ENCODE measurements around the gene COBLL1. TPM values are rescaled to one million over a fixed set of nuclear protein-coding genes. Genes with fewer than 3 reads are reported as not detected.

Gene COBLL1
- total RNA-seq, 1 donor from 2014 or later: 18.6 TPM

DNA sequence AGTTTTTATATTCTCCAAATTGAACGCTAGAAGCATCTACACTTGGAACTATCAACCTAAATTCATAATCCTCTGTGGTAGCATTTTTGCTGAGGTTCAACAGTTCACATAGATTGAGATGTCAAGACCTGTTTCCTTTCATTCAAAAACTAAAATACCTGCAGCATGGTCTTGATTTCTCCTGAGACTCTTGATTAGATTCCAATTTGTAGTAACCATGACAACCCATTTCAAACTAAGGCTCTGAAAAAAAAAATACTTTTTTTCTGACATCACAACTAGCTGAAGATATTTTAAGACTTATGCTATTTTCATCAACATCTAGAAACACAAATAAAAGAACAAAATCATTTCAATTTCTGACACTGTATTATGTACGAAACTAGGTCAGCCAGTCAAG, 29.8 kb downstream of the COBLL1 start:
- H3K4me3 Mint-ChIP-seq (ENCODE audit: unreplicated experiment): no peak overlapping the region
- no peaks in the 10 kb centered on the region for H3K36me3 ChIP-seq (ENCODE audit: insufficient read depth, low read length)
- H3K27ac Mint-ChIP-seq (ENCODE audit: unreplicated experiment): no peak overlapping the region
- peak; percentile 47 for FAIRE-seq
- H3K79me2 ChIP-seq (ENCODE audit: insufficient read depth, low read length): no peaks in the 10 kb centered on the region
- H3K9me3 ChIP-seq (ENCODE audit: insufficient read depth, low read depth, low read length): no peaks in the 10 kb centered on the region
- no peak overlapping the region for H2AFZ ChIP-seq (ENCODE audit: low read depth, low read length)
- H3K4me1 Mint-ChIP-seq (ENCODE audit: low read depth, unreplicated experiment): peaks cover 13% of the 10 kb centered on the region
- H3K27ac ChIP-seq (ENCODE audit: low read depth, low read length): no peak overlapping the region
- H3K9me3 Mint-ChIP-seq (ENCODE audit: unreplicated experiment): no peaks in the 10 kb centered on the region
- no peak overlapping the region for H3K9ac ChIP-seq (ENCODE audit: low read length)
- H3K4me1 ChIP-seq (ENCODE audit: insufficient read depth, low read length): no peaks in the 10 kb centered on the region
- H3K4me2 ChIP-seq (ENCODE audit: low read length): no peak overlapping the region
- no peaks in the 10 kb centered on the region for H3K27me3 Mint-ChIP-seq (ENCODE audit: low read depth, unreplicated experiment)
- H3K36me3 Mint-ChIP-seq (ENCODE audit: low read depth, unreplicated experiment): no peaks in the 10 kb centered on the region
- no peak overlapping the region for H3K4me3 ChIP-seq (ENCODE audit: insufficient read depth, low read depth, low read length)
- H4K20me1 ChIP-seq (ENCODE audit: insufficient read depth, low read length): no peaks in the 10 kb centered on the region
- TF ChIP-seq EZH2 (IDR thresholded peaks at IDR 0.05; ENCODE audit: insufficient read depth, low read length): no peak
- TF ChIP-seq, protein P1, sequence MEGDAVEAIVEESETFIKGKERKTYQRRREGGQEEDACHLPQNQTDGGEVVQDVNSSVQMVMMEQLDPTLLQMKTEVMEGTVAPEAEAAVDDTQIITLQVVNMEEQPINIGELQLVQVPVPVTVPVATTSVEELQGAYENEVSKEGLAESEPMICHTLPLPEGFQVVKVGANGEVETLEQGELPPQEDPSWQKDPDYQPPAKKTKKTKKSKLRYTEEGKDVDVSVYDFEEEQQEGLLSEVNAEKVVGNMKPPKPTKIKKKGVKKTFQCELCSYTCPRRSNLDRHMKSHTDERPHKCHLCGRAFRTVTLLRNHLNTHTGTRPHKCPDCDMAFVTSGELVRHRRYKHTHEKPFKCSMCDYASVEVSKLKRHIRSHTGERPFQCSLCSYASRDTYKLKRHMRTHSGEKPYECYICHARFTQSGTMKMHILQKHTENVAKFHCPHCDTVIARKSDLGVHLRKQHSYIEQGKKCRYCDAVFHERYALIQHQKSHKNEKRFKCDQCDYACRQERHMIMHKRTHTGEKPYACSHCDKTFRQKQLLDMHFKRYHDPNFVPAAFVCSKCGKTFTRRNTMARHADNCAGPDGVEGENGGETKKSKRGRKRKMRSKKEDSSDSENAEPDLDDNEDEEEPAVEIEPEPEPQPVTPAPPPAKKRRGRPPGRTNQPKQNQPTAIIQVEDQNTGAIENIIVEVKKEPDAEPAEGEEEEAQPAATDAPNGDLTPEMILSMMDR (IDR thresholded peaks at IDR 0.05; ENCODE audit: insufficient read depth, low read depth, low read length): no peak
- no peak for DNase-seq (ENCODE audit: low read depth)
- no peaks in the 10 kb centered on the region for H3K27me3 ChIP-seq (ENCODE audit: insufficient read depth, low read length)

DNA sequence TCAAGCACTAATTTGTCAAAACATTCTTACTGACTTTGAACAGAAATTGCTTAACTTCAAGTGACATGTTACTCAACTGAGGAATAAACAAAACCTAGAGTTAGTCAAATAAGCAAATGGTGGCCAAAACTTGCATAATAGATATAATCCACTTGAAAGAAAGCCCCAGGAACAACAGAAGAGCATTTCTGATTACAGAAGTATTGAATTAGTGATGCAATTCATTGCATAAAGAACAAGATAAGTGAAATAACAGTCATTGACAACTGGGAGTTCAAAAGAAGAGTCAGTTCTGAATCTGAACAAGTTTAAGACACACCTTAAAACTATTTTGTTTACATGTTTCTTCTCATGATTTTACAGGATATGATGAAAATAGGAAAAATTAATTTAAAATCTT, 30.8 kb downstream of the COBLL1 start:
- Histone ChIP-seq H3K27ac (ENCODE audit: low read depth, low read length) (no peak overlapping the region), H3K27me3 (ENCODE audit: insufficient read depth, low read length) (no peaks in the 10 kb centered on the region), H4K20me1 (ENCODE audit: insufficient read depth, low read length) (no peaks in the 10 kb centered on the region), H3K4me2 (ENCODE audit: low read length) (no peak overlapping the region), H3K79me2 (ENCODE audit: insufficient read depth, low read length) (no peaks in the 10 kb centered on the region), H3K9me3 (ENCODE audit: insufficient read depth, low read depth, low read length) (no peaks in the 10 kb centered on the region), H3K4me3 (ENCODE audit: insufficient read depth, low read depth, low read length) (no peak overlapping the region), H3K4me1 (ENCODE audit: insufficient read depth, low read length) (no peaks in the 10 kb centered on the region), H2AFZ (ENCODE audit: low read depth, low read length) (no peak overlapping the region), H3K36me3 (ENCODE audit: insufficient read depth, low read length) (no peaks in the 10 kb centered on the region), H3K9ac (ENCODE audit: low read length) (no peak overlapping the region)
- Mint-ChIP-seq H3K27ac (ENCODE audit: unreplicated experiment) (no peak overlapping the region), H3K27me3 (ENCODE audit: low read depth, unreplicated experiment) (no peaks in the 10 kb centered on the region), H3K4me1 (ENCODE audit: low read depth, unreplicated experiment) (peaks cover 13% of the 10 kb centered on the region), H3K9me3 (ENCODE audit: unreplicated experiment) (no peaks in the 10 kb centered on the region), H3K4me3 (ENCODE audit: unreplicated experiment) (no peak overlapping the region), H3K36me3 (ENCODE audit: low read depth, unreplicated experiment) (no peaks in the 10 kb centered on the region)
- no peak for DNase-seq (ENCODE audit: low read depth)
- no peak for FAIRE-seq
- TF ChIP-seq, protein P1 (IDR thresholded peaks at IDR 0.05; ENCODE audit: insufficient read depth, low read depth, low read length): no peak
- TF ChIP-seq EZH2 (IDR thresholded peaks at IDR 0.05; ENCODE audit: insufficient read depth, low read length): no peak

DNA sequence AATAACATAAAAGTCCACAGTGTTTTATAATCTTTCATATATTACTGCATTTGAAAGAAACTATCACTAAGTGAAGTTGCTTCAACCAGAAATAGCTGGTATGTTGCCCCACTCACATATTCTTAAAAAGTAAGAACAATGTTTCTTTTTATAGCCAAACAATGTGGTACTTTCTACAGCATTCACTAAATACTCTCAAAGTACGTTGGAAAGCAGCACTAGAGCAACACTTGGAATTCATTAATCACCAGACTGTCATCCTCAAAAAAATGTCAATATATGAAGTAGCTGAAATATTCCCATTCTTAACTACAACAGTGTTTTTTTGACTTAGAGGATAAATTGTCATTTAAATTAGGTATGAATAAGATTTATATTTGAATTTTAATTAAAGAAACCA, 32.8 kb downstream of the COBLL1 start:
- Histone ChIP-seq H3K36me3 (ENCODE audit: insufficient read depth, low read length) (no peaks in the 10 kb centered on the region), H3K79me2 (ENCODE audit: insufficient read depth, low read length) (no peaks in the 10 kb centered on the region), H3K27ac (ENCODE audit: low read depth, low read length) (no peak overlapping the region), H3K4me2 (ENCODE audit: low read length) (no peak overlapping the region), H3K27me3 (ENCODE audit: insufficient read depth, low read length) (no peaks in the 10 kb centered on the region), H3K4me1 (ENCODE audit: insufficient read depth, low read length) (no peaks in the 10 kb centered on the region), H3K4me3 (ENCODE audit: insufficient read depth, low read depth, low read length) (no peak overlapping the region), H3K9me3 (ENCODE audit: insufficient read depth, low read depth, low read length) (no peaks in the 10 kb centered on the region), H3K9ac (ENCODE audit: low read length) (no peak overlapping the region), H4K20me1 (ENCODE audit: insufficient read depth, low read length) (no peaks in the 10 kb centered on the region), H2AFZ (ENCODE audit: low read depth, low read length) (no peak overlapping the region)
- Mint-ChIP-seq H3K4me3 (ENCODE audit: unreplicated experiment) (no peak overlapping the region), H3K9me3 (ENCODE audit: unreplicated experiment) (no peaks in the 10 kb centered on the region), H3K36me3 (ENCODE audit: low read depth, unreplicated experiment) (no peaks in the 10 kb centered on the region), H3K27me3 (ENCODE audit: low read depth, unreplicated experiment) (no peaks in the 10 kb centered on the region), H3K27ac (ENCODE audit: unreplicated experiment) (no peak overlapping the region), H3K4me1 (ENCODE audit: low read depth, unreplicated experiment) (peaks cover 11% of the 10 kb centered on the region)
- DNase-seq (ENCODE audit: low read depth) (peak; percentile 57), FAIRE-seq (no peak)
- no peak for TF ChIP-seq EZH2 (IDR thresholded peaks at IDR 0.05; ENCODE audit: insufficient read depth, low read length)
- TF ChIP-seq, protein P1 (IDR thresholded peaks at IDR 0.05; ENCODE audit: insufficient read depth, low read depth, low read length): no peak
